CD4-positive, alpha-beta T cell (primary cell): ENCODE data around the gene VAV2. TPM values are rescaled to one million over a fixed set of nuclear protein-coding genes. Genes with fewer than 3 reads are reported as not detected.

Experiments used
- ATAC-seq: fragments of 200-7000 bp; cut with Tn5 transposase; one replicate; pipeline ENCODE4 v1.10.0; 2022; ENCODE audit warnings: mild to moderate bottlenecking; ENCODE audit not compliant: poor library complexity
- CTCF ChIA-PET: fragments of 350-600 bp; sonication (Branson Sonifier 250); formaldehyde crosslinking; loops from one replicate; lab custom pipeline; 2021; ENCODE audit warnings: antibody characterized with exemption, inconsistent platforms; lab: Charles Lee
- POLR2A ChIA-PET: fragments of 350-600 bp; sonication (Branson Sonifier 250); formaldehyde crosslinking; loops from one replicate; lab custom pipeline; 2021; ENCODE audit warnings: antibody characterized with exemption, inconsistent platforms; lab: Charles Lee
- DNase-seq, 14 experiments: peaks; one replicate each; pipeline ENCODE4 v3.0.0-alpha.2; 2013 to 2020; ENCODE audit warnings: mixed read lengths in 2 of 14
- H3K27ac ChIP-seq, 2 donors: one replicate each; pipeline versions ENCODE4 v1.5.1 to v1.7.0; 2013; ENCODE audit warnings: low read length in 2 of 2, low read depth in 1 of 2, mild to moderate bottlenecking in 1 of 2
- H3K27me3 ChIP-seq, 2 experiments: 1 replicate in 1 of 2; 2 replicates in 1 of 2; pipeline versions ENCODE4 v1.6.1 to v1.7.0; 2013; ENCODE audit warnings: low read length in 2 of 2, control low read depth in 1 of 2, mild to moderate bottlenecking in 1 of 2, moderate library complexity in 1 of 2; ENCODE audit not compliant: insufficient read depth in 2 of 2, control insufficient read depth in 1 of 2
- H3K36me3 ChIP-seq: one replicate; pipeline ENCODE4 v1.6.1; 2013; ENCODE audit warnings: low read length, control low read depth; ENCODE audit not compliant: insufficient read depth
- H3K4me1 ChIP-seq: one replicate; pipeline ENCODE4 v1.6.1; 2013; ENCODE audit warnings: low read length, control low read depth; ENCODE audit not compliant: insufficient read depth
- H3K4me3 ChIP-seq: one replicate; pipeline ENCODE4 v1.5.1; 2013; ENCODE audit warnings: mild to moderate bottlenecking, low read length, moderate library complexity
- H3K9me3 ChIP-seq, 2 experiments: 1 replicate in 1 of 2; 2 replicates in 1 of 2; pipeline versions ENCODE4 v1.6.1 to v1.7.0; 2013; ENCODE audit warnings: low read length in 2 of 2, mild to moderate bottlenecking in 2 of 2, control low read depth in 1 of 2, moderate library complexity in 1 of 2; ENCODE audit not compliant: control insufficient read depth in 1 of 2, insufficient read depth in 1 of 2
- H3K27ac Mint-ChIP-seq: one replicate; pipeline ENCODE4 v1.8.0; 2020; ENCODE audit warnings: mixed read lengths
- H3K27me3 Mint-ChIP-seq: one replicate; pipeline ENCODE4 v1.8.0; 2021; ENCODE audit warnings: mixed read lengths
- H3K36me3 Mint-ChIP-seq: one replicate; pipeline ENCODE4 v1.8.0; 2021; ENCODE audit warnings: low read depth, mixed read lengths
- H3K4me1 Mint-ChIP-seq: one replicate; pipeline ENCODE4 v1.8.0; 2021; ENCODE audit warnings: low read depth, mixed read lengths
- H3K4me3 Mint-ChIP-seq: one replicate; pipeline ENCODE4 v1.8.0; 2020; ENCODE audit warnings: mild to moderate bottlenecking, mixed read lengths
- H3K9me3 Mint-ChIP-seq: one replicate; pipeline ENCODE4 v1.8.0; 2020; ENCODE audit warnings: mixed read lengths
- intact Hi-C, 2 experiments: fragments of 100-400 bp; cut with DNase I in 1 of 2; cut with micrococcal nuclease in 1 of 2; formaldehyde crosslinking; loops; one replicate each; pipeline versions ENCODE4 v1.15.1 to v1.9.0; 2023 to 2025; cut with DNase I, micrococcal nuclease
- total RNA-seq, 174 experiments: library from RNA in 2 of 174; stranded (reverse) in 2 of 174; gene quantifications; one replicate each; pipeline ENCODE4 v1.2.3 and lab custom pipeline; 2021 to 2026
- TF ChIP-seq, protein P1 (sequence below): fragments of 200-600 bp; IDR thresholded peaks from one replicate; pipeline ENCODE4 v1.8.0; 2022; ENCODE audit warnings: antibody characterized with exemption, mild to moderate bottlenecking

VAV2 gene
- total RNA-seq, 2 experiments from 2014 or later: 1.6 to 1.7 TPM

DNA sequence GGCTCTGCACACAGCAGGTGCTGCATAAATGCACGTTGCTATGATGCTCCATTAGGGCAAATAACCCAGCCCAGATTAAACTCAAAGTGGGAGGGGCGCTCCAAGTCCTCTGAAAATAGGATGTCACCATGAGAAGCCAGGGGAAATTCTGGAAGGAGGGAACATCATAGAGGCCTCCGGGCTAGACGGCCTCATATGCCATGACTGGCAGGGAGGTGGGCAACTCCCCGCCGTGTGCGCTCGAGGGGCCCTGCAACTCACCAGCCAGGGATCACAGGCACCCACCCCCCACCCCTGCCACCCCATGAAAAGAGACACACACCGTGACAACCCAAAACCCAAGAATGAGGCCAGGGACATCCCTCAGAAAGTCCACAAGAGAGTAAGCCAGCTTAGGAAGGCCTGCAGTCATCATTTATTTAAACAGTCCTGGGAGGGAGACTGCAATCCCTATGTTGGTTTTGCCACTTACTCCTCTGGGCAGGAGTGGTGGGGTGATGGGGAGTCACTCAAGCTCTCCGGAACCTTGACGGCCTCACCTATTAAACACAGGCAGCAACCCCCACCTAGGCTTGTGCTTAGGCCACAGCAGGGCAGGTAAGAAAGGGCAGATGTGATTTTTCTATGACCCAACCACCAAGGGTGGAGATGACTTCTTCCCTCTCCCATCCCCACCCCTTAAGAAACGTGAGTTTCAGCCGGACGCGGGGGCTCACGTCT is 4.0 kb downstream of the VAV2 start:
- intact Hi-C loops: no loop called here
- Mint-ChIP-seq H3K4me3 (no peak overlapping the region), H3K9me3 (no peaks in the 10 kb centered on the region), H3K36me3 (no peaks in the 10 kb centered on the region), H3K27me3 (peaks cover 19% of the 10 kb centered on the region), H3K4me1 (no peaks in the 10 kb centered on the region), H3K27ac (no peak overlapping the region)
- no peak overlapping the region for H3K4me3 ChIP-seq
- DNase-seq (no peak), ATAC-seq (no peak)
- H3K36me3 ChIP-seq: no peaks in the 10 kb centered on the region
- H3K27ac ChIP-seq: no peak overlapping the region
- TF ChIP-seq, protein P1, sequence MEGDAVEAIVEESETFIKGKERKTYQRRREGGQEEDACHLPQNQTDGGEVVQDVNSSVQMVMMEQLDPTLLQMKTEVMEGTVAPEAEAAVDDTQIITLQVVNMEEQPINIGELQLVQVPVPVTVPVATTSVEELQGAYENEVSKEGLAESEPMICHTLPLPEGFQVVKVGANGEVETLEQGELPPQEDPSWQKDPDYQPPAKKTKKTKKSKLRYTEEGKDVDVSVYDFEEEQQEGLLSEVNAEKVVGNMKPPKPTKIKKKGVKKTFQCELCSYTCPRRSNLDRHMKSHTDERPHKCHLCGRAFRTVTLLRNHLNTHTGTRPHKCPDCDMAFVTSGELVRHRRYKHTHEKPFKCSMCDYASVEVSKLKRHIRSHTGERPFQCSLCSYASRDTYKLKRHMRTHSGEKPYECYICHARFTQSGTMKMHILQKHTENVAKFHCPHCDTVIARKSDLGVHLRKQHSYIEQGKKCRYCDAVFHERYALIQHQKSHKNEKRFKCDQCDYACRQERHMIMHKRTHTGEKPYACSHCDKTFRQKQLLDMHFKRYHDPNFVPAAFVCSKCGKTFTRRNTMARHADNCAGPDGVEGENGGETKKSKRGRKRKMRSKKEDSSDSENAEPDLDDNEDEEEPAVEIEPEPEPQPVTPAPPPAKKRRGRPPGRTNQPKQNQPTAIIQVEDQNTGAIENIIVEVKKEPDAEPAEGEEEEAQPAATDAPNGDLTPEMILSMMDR: no peak
- H3K9me3 ChIP-seq: no peaks in the 10 kb centered on the region
- peaks cover 6 to 7% of the 10 kb centered on the region in 2 experiments for H3K27me3 ChIP-seq
- ChIA-PET POLR2A (interaction anchor here (0.6 kb wide), 1 partner anchor 176 kb away, joined by 3 read pairs; no protein-coding TSS in a partner anchor), CTCF (interaction anchor here (0.6 kb wide), 1 partner anchor 176 kb away, joined by 3 read pairs; no protein-coding TSS in a partner anchor)
- H3K4me1 ChIP-seq: peaks cover 13% of the 10 kb centered on the region

DNA sequence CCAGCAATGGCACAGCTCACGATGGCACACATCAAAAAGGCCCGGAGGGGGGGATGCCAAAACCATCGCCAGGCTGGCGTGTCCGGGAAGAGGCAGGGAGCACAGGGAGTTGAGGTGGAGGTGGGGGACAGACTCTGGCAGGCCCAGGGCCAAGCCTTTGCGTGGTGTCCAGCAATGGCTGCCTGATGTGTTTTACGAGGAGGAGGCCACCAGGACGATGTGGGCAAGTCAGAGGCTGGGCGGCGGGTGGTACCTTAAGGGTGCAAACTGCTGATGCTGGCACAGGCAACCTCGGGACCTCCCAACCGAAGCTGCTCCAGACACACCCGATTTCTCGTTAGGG is 4.7 kb downstream of the VAV2 start:
- H3K27ac ChIP-seq: no peak overlapping the region
- no peak overlapping the region for H3K4me3 ChIP-seq
- DNase-seq (no peak), ATAC-seq (no peak)
- Mint-ChIP-seq H3K36me3 (no peaks in the 10 kb centered on the region), H3K9me3 (no peaks in the 10 kb centered on the region), H3K27me3 (peaks cover 19% of the 10 kb centered on the region), H3K27ac (no peak overlapping the region), H3K4me1 (no peaks in the 10 kb centered on the region), H3K4me3 (no peak overlapping the region)
- peaks cover 6 to 7% of the 10 kb centered on the region in 2 experiments for H3K27me3 ChIP-seq
- intact Hi-C loops: no loop called here
- peaks cover 10% of the 10 kb centered on the region for H3K4me1 ChIP-seq
- ChIA-PET CTCF (interaction anchor here (0.6 kb wide), 1 partner anchor 177 kb away, joined by 3 read pairs; no protein-coding TSS in a partner anchor), POLR2A (no interaction called here)
- no peaks in the 10 kb centered on the region for H3K9me3 ChIP-seq
- H3K36me3 ChIP-seq: no peaks in the 10 kb centered on the region
- TF ChIP-seq, protein P1: no peak

DNA sequence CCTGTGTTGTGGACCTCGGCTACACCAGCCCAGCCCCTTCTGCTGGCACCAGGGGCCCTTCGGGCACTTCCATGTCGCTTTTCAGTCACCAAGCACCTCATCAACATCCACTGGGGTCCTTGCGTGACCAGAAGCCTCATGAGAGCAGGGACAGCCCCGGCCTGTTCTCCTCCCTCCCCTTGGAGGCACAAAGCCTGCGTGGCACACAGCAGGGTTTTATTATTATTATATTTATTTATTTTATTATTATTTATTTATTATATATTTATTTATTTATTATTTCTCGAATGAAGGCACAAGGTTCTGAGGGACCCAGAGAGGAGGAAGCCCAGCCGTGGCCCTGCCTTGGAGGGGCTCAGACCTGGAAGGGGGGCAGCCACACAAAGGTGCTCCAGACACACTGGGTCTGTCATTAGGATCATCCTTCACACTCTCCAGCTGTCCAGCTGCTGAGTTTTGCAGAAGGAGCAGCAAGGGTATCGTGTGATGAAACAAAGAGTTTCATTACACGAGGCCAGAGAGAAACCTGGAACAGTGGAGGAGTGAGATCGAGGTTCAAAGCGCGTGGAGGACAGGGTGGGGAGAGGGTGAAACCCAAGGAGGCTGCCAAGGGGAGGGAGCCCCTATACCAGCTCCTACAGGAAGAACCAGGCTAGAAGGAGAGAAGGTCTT is 5.2 kb downstream of the VAV2 start:
- CTCF ChIA-PET: interaction anchor here (0.6 kb wide), 1 partner anchor 177 kb away, joined by 3 read pairs; no protein-coding TSS in a partner anchor
- Mint-ChIP-seq H3K9me3 (no peaks in the 10 kb centered on the region), H3K4me3 (peak overlapping the region; percentile 12), H3K4me1 (no peaks in the 10 kb centered on the region), H3K36me3 (no peaks in the 10 kb centered on the region), H3K27ac (no peak overlapping the region), H3K27me3 (peaks cover 19% of the 10 kb centered on the region)
- H3K4me3 ChIP-seq: no peak overlapping the region
- peaks cover 6 to 7% of the 10 kb centered on the region in 2 experiments for H3K27me3 ChIP-seq
- TF ChIP-seq, protein P1: no peak
- ATAC-seq: no peak
- no peak for DNase-seq
- H3K9me3 ChIP-seq: no peaks in the 10 kb centered on the region
- H3K4me1 ChIP-seq: peaks cover 10% of the 10 kb centered on the region
- POLR2A ChIA-PET: no interaction called here
- H3K36me3 ChIP-seq: no peaks in the 10 kb centered on the region
- H3K27ac ChIP-seq: no peak overlapping the region
- intact Hi-C loops: no loop called here
